Retinal pigment epithelial cell (primary cell): ENCODE data around the gene MRPS34.

Experiments
- DNase-seq: peaks from one replicate; pipeline ENCODE4 v3.0.0-alpha.2; 2010; ENCODE audit warnings: low read depth
- H3K4me3 ChIP-seq: 2 replicates; pipeline ENCODE4 v1.5.1; 2011; ENCODE audit warnings: mild to moderate bottlenecking, low read length, control low read depth, moderate library complexity
- TF ChIP-seq, protein P1 (sequence below): conservative IDR thresholded peaks from 2 replicates; pipeline ENCODE4 v1.5.1; 2011; ENCODE audit warnings: low read depth, low read length, control low read depth, inconsistent platforms

MRPS34 gene

DNA sequence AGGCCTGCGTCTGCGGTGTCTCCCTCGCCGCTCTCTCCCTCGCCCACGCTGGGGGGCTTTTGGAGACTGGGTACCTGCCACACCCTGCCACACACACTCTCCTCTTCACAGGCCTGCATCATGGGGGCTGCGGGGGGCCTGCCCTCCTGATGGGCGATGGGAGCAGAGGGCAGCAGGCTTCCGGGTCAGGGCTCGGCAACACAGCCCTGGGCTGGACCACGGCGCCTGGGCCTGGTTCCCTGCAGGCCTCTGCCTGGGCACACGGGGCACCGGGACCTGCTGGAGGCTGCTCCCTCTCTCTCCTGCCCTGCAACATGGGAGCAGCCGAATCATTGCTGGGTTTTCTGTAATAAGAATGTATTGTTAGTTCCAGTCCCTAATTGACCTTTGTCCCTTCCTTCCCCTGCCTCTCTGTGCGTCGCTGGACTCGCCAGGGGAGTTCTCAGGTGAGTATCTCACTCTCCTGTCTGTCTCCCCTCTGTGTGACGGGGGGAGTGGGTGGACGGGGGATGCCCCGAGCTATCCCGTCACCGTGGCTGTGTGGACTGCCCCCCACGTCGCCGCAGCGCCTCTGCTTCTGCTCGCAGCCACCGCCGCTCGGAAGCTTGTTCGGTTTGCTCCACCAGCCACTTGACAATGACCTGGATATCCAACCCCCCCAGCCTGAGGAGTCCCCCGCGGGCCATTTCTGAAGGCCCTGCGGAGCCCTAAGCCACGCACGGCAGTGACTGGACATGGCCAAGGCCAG, 15.0 kb downstream of the MRPS34 start:
- no peak overlapping the region for H3K4me3 ChIP-seq
- no peak for DNase-seq
- TF ChIP-seq, protein P1, sequence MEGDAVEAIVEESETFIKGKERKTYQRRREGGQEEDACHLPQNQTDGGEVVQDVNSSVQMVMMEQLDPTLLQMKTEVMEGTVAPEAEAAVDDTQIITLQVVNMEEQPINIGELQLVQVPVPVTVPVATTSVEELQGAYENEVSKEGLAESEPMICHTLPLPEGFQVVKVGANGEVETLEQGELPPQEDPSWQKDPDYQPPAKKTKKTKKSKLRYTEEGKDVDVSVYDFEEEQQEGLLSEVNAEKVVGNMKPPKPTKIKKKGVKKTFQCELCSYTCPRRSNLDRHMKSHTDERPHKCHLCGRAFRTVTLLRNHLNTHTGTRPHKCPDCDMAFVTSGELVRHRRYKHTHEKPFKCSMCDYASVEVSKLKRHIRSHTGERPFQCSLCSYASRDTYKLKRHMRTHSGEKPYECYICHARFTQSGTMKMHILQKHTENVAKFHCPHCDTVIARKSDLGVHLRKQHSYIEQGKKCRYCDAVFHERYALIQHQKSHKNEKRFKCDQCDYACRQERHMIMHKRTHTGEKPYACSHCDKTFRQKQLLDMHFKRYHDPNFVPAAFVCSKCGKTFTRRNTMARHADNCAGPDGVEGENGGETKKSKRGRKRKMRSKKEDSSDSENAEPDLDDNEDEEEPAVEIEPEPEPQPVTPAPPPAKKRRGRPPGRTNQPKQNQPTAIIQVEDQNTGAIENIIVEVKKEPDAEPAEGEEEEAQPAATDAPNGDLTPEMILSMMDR: no peak

DNA sequence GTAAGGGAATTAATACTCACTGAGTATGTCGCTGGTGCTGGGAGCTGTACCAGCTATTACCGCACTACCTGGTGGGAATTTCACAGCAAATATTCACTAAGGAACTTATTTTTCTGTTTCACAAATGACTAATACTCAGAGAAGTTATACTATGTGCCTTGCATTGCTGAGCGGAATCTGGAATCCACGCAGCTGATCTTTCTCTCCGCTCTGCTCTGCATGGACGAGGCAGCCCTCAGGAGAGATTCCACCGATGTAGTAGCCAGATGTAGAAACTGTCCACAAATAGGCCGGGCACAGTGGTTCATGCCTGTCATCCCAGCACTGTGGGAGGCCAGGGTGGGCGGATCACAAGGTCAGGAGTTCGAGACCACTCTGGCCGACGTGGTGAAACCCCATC, 18.7 kb downstream of the MRPS34 start:
- H3K4me3 ChIP-seq: no peak overlapping the region
- TF ChIP-seq, protein P1: no peak
- no peak for DNase-seq

DNA sequence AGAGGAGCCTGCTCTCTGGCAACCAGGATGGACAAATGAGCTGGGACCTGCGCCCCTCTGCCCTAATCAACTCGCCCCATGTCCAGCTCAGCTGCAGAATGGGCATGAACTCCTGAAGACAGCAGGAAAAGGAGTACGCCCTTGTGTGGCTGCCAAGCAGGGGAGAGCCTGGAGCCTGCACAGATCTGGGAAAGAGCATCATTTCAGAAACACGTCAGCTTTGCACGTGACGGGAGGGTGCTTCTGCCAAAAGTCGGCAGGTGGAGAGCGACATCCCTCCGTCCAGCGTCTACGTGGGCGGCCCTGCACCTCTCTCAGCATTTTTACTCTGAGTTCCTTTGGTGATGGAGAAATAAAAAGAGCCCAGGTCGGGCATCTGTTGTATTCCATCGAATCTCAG, 20.1 kb downstream of the MRPS34 start:
- no peak overlapping the region for H3K4me3 ChIP-seq
- TF ChIP-seq, protein P1: no peak

DNA sequence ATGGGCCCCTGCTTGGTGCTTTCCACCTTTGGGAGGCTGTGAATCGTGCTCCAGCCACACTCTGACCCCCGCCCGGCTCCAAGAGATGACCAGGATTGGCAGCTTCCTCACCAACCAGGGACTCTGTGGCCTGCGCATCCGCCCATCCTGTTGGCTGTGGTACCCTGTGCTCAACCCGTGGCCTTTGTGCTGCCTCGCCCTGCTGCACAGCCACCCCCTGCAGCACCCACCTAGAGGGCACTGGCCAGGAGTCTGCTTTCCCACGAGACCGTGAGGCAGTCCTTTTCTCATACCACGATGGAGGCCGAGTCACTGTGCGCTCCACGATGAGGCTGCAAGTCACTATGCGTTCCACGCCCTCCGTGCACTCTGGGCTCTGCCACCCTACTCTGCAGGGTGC, 21.0 kb downstream of the MRPS34 start:
- H3K4me3 ChIP-seq: no peak overlapping the region
- no peak for DNase-seq
- TF ChIP-seq, protein P1: no peak

More for the DNA sequence above, 20.1 kb downstream of the MRPS34 start:
- DNase-seq: no peak

DNA sequence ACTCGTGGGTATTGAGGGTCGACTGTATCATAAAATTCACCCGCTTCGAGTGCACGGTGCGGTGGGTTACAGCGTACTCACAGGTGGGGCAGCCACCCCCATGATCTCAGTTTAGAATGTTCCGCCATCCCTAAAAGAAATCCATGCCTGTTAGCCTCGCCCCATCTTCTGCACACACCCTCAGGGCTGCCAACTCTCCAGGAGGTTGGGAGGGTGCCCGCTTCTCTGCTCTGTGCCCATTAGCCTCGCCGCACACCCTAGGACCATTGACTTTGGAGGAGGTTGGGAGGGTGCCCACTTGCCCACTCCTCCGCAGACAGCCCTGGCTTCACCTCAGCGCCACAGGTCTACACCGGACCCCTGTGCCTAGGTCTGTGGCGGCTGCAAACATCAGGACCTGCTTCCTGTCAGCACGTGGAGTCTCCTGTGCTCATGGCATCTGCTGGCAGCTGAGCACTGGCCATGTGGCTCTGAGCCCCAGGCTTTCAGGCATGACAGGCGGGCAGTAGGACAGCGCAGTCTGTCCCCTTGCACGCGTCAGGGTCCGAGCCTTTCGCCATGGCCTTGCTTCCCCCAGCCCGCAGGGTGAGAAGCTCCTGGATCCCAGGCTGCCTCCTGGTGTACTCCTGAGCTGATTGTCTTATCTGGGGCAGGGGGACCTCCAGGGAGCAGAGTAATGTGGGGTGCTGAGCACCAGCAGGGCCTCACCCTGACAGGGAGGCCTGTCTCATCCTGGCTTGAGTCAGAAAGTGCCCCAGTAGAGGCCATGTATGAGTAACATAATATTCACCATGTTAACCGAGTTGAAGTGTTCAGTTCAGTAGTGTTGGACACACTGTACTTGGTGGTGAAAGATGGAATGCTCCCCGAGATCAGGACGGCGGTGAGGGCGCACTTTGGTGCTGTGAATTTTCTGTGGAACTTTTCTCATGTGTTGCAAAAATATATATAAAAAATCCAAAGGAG, 23.5 kb downstream of the MRPS34 start:
- DNase-seq: no peak
- no peak overlapping the region for H3K4me3 ChIP-seq
- TF ChIP-seq, protein P1: no peak

DNA sequence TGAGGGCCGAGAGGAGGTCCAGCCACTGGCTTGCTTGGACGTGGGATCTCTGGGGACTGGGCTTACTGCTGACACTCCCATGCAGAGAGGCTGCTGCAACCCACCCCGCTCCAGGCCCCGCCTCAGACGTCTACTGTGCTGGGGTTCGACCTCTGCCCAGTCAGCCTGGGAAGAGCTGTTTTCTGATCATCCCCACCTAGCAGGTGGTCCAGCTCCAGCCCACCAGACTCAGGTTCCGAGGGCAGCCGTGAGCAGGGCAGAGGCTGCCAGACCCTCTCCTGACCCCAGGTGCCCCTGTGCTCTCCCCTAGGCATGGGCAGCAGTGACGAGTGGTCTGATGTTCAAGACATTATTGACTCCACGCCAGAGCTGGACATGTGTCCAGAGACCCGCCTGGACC, 25.0 kb downstream of the MRPS34 start:
- H3K4me3 ChIP-seq: no peak overlapping the region
- no peak for DNase-seq
- TF ChIP-seq, protein P1: no peak
